GM19395 (cell line): Measurements from ENCODE around the gene PRKRA.
"Not testable (repeated sequence)": the region's sequence is repeated elsewhere in the genome, so short reads cannot be mapped to it uniquely, and the experiment has no call there.

Experiments used
- ATAC-seq: cut with Tn5 transposase; IDR thresholded peaks from one replicate; pipeline ENCODE4 v1.9.1; 2021; ENCODE audit warnings: mild to moderate bottlenecking, moderate library complexity; ENCODE audit not compliant: unreplicated experiment

PRKRA gene

GRCh38 chr2:178450774-178451525 is at the start of gene PRKRA, which contains the start of gene PJVK:
PRKRA (minus strand) TSS chr2:178451175; CDS start chr2:178451030, 145 bp downstream.
PJVK (plus strand) TSS chr2:178451378; CDS start chr2:178453410, 2,032 bp downstream.
- ATAC-seq = peak; percentile 86

GRCh38 chr2:178499640-178500039 is 48.7 kb upstream of the PRKRA start:
- ATAC-seq = no peak

- peak; percentile 70 for ATAC-seq
Measured at GRCh38 chr2:178498137-178498536, 47.2 kb upstream of the PRKRA start.

GRCh38 chr2:178496049-178496448 is 45.1 kb upstream of the PRKRA start:
- no peak for ATAC-seq

- no peak for ATAC-seq
Measured at GRCh38 chr2:178491612-178492011, 40.6 kb upstream of the PRKRA start.

- ATAC-seq = no peak
Measured at GRCh38 chr2:178485356-178485755, 34.4 kb upstream of the PRKRA start.

- no peak for ATAC-seq
Measured at GRCh38 chr2:178484245-178485041, 33.5 kb upstream of the PRKRA start.

- peak; percentile 44 for ATAC-seq
Measured at GRCh38 chr2:178482437-178482836, 31.5 kb upstream of the PRKRA start.

GRCh38 chr2:178480227-178481181 is 29.5 kb upstream of the PRKRA start, which contains the start of gene PLEKHA3:
PLEKHA3 (plus strand) TSS chr2:178480457; CDS start chr2:178480870, 413 bp downstream.
- ATAC-seq = peak; percentile 59

- ATAC-seq = no peak
Measured at GRCh38 chr2:178479758-178480226, 28.8 kb upstream of the PRKRA start.

- no peak for ATAC-seq
Measured at GRCh38 chr2:178479275-178479616, 28.3 kb upstream of the PRKRA start.

GRCh38 chr2:178478439-178479274 is 27.7 kb upstream of the PRKRA start, which contains the start of gene FKBP7:
FKBP7 (minus strand) TSS chr2:178478600; CDS start chr2:178478499, 101 bp downstream.
- ATAC-seq = peak; percentile 52

GRCh38 chr2:178478130-178478438 is 27.1 kb upstream of the PRKRA start:
- ATAC-seq = peak; percentile 7

GRCh38 chr2:178477443-178478129 is 26.6 kb upstream of the PRKRA start:
- ATAC-seq = no peak

- ATAC-seq = no peak
Measured at GRCh38 chr2:178476477-178476876, 25.5 kb upstream of the PRKRA start.

- ATAC-seq = no peak
Measured at GRCh38 chr2:178474560-178474959, 23.6 kb upstream of the PRKRA start.

- ATAC-seq = no peak
Measured at GRCh38 chr2:178473931-178474330, 23.0 kb upstream of the PRKRA start.

GRCh38 chr2:178473373-178473772 is 22.4 kb upstream of the PRKRA start:
- no peak for ATAC-seq

- ATAC-seq = not testable (repeated sequence)
Measured at GRCh38 chr2:178471313-178471712, 20.3 kb upstream of the PRKRA start.
